Stimulated activated CD8-positive, alpha-beta memory T cell treated with anti-CD3 and anti-CD28 coated beads, Interleukin-7, amount 100 ng/mL, for 48 hours (primary cell): ENCODE measurements around the gene LPCAT2.

Experiments
- DNase-seq, 2 donors: peaks; one replicate each; pipeline ENCODE4 v3.0.0-alpha.2; 2020; ENCODE audit warnings: low read depth in 1 of 2; ENCODE audit errors: extremely low read depth in 1 of 2

Gene LPCAT2

GRCh38 chr16:55479430-55480140 lies 29.3 kb upstream of the LPCAT2 start:
- DNase-seq = no peak

- DNase-seq = no peak
Observed at GRCh38 chr16:55480228-55480655, 28.6 kb upstream of the LPCAT2 start.

DNA sequence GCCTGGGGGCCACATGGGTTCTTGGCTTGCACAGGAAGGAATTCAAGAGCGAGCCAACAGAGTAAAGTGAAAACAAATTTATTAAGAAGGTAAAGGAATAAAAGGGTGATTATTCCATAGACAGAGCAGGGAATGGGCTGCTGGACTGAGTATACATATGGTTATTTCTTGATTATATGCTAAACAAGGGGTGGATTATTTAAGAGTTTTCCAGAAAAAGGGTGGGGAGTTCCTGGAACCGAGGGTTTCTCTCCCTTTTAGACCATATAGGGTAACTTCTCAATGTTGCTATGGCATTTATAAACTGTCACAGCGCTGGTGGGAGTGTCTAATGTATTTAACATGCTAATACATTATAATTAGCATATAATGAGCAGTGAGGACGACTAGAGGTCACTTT lies 27.8 kb upstream of the LPCAT2 start:
- DNase-seq = no peak

DNA sequence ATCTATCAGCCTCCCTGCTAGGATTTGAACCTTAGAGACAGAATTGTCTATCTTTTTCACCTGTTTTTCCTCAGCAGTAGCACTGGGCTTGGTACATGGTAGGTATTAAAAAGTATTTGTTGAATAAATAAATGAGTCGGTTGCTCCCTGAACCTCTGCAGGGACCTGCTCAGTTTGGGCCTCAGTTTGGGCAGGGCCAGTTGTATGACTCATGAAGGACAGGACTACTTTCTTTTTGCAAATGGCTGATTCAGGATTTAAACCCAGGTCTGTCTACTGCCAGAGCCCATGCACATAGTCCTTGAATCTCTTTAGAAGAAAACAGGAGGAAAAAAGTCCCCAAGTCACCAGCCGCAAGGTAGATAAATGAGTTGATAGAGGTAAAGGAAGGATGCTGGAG lies 26.8 kb upstream of the LPCAT2 start:
- DNase-seq = no peak

GRCh38 chr16:55487048-55487803 lies 21.6 kb upstream of the LPCAT2 start:
- DNase-seq = no peak

DNA sequence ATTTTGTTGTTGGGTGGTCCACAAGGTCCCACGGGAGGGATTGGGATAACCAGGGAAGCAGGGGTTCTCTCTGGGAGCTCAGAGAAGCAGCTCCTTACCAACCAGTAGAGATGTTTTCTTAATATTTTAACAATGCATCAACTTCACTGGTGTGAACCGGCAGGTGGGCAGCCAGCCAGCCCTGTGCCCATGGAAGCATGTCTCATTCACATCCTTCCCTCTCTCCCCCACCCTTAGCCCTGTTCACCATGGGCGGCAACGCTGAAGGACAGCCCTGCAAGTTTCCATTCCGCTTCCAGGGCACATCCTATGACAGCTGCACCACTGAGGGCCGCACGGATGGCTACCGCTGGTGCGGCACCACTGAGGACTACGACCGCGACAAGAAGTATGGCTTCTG lies 20.6 kb upstream of the LPCAT2 start:
- no peak for DNase-seq

DNA sequence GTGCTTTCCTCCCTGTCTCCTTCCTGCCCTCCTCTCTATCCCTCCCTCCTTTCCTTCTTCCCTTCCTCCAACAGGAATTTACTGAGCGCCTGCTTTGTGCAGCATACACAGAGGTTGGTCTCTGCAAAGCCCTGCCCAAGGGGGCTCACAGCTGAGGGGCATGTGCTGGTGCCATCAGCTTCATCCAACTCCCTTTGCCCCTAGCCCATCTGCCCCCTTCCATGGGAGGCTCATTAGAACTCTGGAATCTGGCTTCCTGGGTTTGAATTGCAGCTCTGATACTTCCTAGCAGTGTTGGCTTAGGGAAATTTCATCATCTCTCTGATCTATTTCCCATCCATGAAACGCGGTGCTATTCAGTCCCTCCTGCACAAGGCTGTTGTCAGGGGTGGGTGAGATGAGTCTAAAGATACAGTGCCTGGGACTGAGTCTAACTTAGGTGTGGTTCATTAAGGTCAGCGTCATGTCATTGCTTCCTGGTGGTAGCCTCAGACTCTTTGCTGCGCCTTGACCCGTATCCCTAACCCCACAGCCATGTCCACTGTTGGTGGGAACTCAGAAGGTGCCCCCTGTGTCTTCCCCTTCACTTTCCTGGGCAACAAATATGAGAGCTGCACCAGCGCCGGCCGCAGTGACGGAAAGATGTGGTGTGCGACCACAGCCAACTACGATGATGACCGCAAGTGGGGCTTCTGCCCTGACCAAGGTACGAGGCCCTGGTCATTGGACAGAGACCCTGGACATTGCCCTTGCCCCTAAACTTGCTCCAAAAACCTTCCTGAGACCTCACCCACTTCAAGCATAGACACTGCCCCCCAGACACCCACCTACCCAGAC lies 19.5 kb upstream of the LPCAT2 start:
- DNase-seq = no peak

DNA sequence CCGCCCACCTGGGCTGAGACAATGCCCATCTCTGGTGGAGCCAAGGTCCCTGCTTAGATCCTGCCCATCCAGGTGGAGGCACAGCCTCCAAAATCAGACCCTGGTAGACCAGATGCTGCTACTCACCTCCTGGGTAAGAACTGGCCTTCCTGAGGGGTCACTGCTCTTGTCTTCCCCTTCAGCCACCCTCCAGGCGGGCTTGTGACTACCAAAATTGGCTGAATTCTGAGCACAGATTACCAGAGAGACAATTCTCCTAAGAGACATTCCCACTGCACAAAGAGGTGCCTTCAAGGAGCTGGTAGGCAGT lies 19.0 kb upstream of the LPCAT2 start:
- DNase-seq = no peak

GRCh38 chr16:55490301-55490700 lies 18.6 kb upstream of the LPCAT2 start:
- no peak for DNase-seq

- no peak for DNase-seq
Observed at GRCh38 chr16:55491691-55492090, 17.2 kb upstream of the LPCAT2 start.

DNA sequence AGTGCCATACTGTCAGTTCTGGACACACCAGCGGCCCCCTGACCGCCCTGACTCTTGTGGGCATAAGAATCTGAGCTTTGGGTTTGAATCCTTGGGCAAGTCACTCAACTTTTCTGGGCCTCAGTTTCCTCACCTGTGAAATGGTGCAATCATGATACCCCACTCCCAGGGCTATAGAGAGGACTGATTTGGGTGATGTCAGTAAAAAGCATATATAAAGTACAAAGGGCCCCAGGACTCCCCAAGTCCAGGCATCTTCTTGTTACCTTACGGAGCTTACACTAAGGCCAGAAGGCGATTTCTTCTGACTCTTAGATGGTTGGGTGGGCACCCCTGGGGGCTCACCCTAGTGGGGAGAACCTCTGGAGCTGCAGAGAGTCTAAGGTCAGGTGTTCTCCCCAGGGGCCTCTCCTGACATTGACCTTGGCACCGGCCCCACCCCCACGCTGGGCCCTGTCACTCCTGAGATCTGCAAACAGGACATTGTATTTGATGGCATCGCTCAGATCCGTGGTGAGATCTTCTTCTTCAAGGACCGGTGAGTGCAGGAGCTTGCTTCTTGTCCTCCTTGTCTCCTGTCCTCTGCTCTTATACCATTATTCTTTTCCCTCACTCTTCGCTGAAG lies 16.0 kb upstream of the LPCAT2 start:
- no peak for DNase-seq

DNA sequence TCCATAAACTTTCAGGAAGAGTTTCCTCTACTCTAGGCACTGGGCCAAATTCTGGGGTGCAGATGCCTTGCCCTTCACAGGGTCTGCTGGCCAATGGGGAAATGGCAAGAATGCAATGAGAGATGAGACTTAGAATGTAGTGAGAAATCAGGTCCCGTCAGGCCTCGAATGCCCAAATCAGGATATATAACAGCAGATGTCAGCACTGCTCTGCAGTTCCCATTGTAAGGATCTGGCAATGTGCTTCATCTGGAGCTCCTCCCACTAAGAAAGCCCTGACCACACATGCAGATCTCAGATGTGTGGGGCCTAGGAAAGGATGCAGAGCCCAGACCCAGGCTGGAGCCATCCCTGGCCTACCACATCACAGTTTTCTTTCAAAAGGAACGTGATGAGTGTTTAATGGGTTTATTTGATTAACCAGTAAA lies 13.9 kb upstream of the LPCAT2 start:
- DNase-seq = no peak

GRCh38 chr16:55495616-55496289 lies 13.1 kb upstream of the LPCAT2 start:
- no peak for DNase-seq

DNA sequence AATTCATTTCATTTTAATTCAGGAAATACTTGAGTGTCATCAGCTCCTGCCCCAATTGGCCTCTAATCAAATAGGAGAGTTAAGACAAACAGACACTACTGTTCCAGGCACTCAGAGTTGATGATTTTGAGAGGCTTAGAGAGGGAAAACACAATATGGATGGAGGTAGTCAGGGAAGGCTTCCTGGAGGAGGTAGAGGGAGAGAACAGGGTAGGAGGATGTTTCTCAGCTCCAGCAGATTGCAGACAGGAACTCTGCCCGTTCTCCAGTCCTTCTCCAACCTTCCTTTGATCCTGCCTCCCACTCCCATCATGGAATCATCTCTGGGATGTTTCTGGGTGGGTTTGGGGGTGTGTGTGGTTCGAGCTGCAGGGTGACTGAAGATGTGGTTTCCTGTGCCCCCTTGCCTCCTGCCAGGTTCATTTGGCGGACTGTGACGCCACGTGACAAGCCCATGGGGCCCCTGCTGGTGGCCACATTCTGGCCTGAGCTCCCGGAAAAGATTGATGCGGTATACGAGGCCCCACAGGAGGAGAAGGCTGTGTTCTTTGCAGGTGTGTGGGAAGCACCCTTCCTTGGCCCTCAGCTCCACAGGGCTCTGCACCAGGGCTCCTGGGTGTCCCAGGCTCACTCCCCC lies 12.2 kb upstream of the LPCAT2 start:
- no peak for DNase-seq

DNA sequence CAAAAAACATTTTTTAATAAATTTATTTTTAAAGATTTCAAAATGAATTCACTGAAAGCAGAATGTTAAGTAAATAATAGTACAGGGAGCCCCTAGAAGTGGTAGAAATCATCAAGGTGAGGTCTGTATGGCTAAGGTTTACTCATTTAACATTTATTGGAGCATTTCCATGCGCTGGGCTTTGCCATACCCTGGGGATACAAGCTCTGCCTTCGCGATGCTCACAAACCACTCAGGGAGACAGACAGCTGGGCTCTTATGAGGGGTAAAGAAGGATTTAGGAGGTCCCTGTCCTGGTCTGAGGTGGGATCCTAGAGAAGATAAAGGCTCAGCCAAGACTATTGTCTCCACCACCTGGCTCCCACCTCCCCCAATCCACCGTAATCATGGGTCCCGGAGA lies 11.3 kb upstream of the LPCAT2 start:
- DNase-seq = no peak

DNA sequence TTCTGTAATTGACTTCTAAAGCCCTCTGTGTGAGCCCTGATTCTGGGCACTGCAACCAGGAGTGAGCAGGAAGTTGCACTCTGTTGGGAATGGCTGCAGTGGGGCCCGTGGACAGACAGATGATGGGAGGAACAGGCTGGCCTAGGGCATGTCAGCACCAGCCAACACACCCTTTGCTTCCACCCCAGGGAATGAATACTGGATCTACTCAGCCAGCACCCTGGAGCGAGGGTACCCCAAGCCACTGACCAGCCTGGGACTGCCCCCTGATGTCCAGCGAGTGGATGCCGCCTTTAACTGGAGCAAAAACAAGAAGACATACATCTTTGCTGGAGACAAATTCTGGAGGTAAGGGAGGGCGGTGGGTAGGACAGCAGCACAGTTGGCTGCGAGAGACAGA lies 10.8 kb upstream of the LPCAT2 start:
- no peak for DNase-seq

- no peak for DNase-seq
Observed at GRCh38 chr16:55499281-55499680, 9.6 kb upstream of the LPCAT2 start.

DNA sequence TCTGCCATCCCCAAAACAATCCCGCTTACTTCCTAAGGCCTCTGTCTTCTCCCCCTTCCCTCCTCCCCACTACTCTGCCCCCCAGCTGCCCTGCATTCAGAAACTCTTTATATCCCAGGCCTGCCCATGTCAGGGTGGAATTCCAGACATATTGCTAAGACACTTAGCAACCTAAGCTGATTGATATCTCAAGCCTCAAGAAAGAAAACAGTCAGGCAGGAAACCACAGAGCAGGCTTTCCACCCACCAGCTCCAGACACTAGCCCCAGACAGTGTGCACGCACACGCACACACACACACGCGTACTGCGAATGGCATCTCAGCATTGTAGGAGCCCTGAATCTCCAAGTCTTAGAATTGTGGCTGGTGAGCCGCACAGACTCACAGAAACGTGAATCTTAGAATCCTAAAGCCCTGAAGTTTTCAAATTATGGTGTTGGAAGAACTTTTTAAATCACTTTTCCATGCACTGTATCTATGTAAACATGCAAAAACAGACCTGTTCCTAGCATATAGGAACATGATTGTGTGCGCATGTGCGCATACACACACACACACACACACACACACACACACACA lies 8.8 kb upstream of the LPCAT2 start:
- no peak for DNase-seq

DNA sequence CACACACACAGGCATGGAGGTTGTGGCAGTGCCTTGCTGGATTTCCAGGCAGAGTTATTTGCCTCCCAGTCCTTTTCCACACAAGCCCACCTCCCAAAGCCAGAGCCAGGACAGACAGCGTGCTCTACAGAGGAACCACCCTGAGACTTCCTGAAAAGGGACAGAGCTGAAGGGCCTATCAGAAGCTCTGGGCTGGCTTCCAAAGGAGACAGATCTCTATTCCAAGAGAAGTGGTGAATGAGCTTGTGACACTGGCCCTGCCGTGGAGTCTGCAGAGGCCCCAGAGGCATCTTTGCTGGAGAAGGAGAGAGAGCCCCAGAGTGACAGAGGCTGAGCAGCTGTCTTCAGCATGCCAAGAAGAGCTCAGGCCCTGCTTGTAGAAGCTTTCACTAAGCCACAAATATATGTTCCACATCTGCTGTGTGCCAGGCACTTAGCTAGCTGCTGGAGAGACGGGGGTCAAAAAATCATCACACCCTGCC lies 8.3 kb upstream of the LPCAT2 start:
- DNase-seq = no peak
